Heart right ventricle (tissue), 16 donors: Measurements from ENCODE around the gene PRM1. TPM values are rescaled to one million over a fixed set of nuclear protein-coding genes. Genes with fewer than 3 reads are reported as not detected.

ENCODE experiments used
- ATAC-seq, 8 donors: fragments of 200-7000 bp; cut with Tn5 transposase; one replicate each; pipeline ENCODE4 v1.9.1; 2020; ENCODE audit warnings: mild to moderate bottlenecking in 8 of 8, moderate library complexity in 8 of 8, moderate number of reproducible peaks in 1 of 8
- DNase-seq, 2 donors: peaks; one replicate each; pipeline ENCODE4 v3.0.0-alpha.2; 2020
- H3K27ac ChIP-seq, 10 donors: fragments of 200-600 bp; sonication (generic) in 2 of 10; one replicate each; pipeline versions ENCODE4 v1.5.0 to v1.8.0; 2020 to 2022; ENCODE audit warnings: mild to moderate bottlenecking in 3 of 10
- H3K27me3 ChIP-seq, 7 donors: fragments of 200-600 bp; one replicate each; pipeline ENCODE4 v1.8.0; 2021 to 2022; ENCODE audit warnings: mild to moderate bottlenecking in 2 of 7
- H3K36me3 ChIP-seq, 9 donors: fragments of 200-600 bp; sonication (generic) in 1 of 9; one replicate each; pipeline versions ENCODE4 v1.5.0 to v1.8.0; 2020 to 2022; ENCODE audit warnings: mild to moderate bottlenecking in 2 of 9
- H3K4me1 ChIP-seq, 9 donors: fragments of 200-600 bp; sonication (generic) in 1 of 9; one replicate each; pipeline versions ENCODE4 v1.5.0 to v1.8.0; 2020 to 2022; ENCODE audit warnings: mild to moderate bottlenecking in 4 of 9
- H3K4me3 ChIP-seq, 10 donors: fragments of 200-600 bp; sonication (generic) in 2 of 10; one replicate each; pipeline versions ENCODE4 v1.5.0 to v1.8.0; 2020 to 2022; ENCODE audit warnings: mild to moderate bottlenecking in 7 of 10, moderate library complexity in 2 of 10
- H3K9me3 ChIP-seq, 11 donors: fragments of 200-600 bp in 10 of 11; sonication (generic) in 2 of 11; one replicate each; pipeline versions ENCODE4 v1.5.0 to v1.8.0; 2013 to 2022; ENCODE audit warnings: mild to moderate bottlenecking in 2 of 11, control low read depth in 1 of 11, moderate library complexity in 1 of 11
- CTCF ChIP-seq, 9 donors: fragments of 200-600 bp; sonication (generic) in 2 of 9; IDR thresholded peaks; one replicate each; pipeline versions ENCODE4 v1.5.0 to v1.8.0; 2021 to 2022; ENCODE audit warnings: antibody characterized with exemption in 9 of 9, mild to moderate bottlenecking in 5 of 9, moderate library complexity in 1 of 9
- whole genome bisulfite sequencing, 2 donors: extraction: QIAGEN DNeasy Blood & Tissue Kit; methylation state at CpG; one replicate each; pipeline ENCODE4 v1.1.7; 2013; ENCODE audit warnings: inconsistent platforms in 1 of 2; 5-methylcytosine and 5-hydroxymethylcytosine counted together
- intact Hi-C, 10 donors: fragments of 100-400 bp; cut with DNase I; formaldehyde crosslinking; loops; one replicate each; pipeline versions ENCODE4 v1.11.1 to v1.14.2; 2022
- polyA plus RNA-seq, 2 donors: library from polyadenylated mRNA; stranded (reverse); fragments of 200-250 nt; gene quantifications; one replicate each; pipeline ENCODE4 v1.2.3, GENCODE V29; 2013
- total RNA-seq, 10 donors: library from RNA; stranded (reverse); fragmentation: NEBNext Ultra II Directional in 3 of 10; extraction: Animal tissue kit (Norgen Biotek cat#: 25700) in 3 of 10; gene quantifications; one replicate each; pipeline versions ENCODE4 v1.2.1 to v1.2.4, GENCODE V29; 2021 to 2023
- donor health status: Arrhythmogenic right ventricular cardiomyopathy.
- donor health status: ischemic (EF 13 %, LVEDD 7.1; RV severe dilation, severe dysfunction).
- donor health status: healthy with polysubstance abuse.
- donor health status: DM: no; HTN: yes; CAD: no.
- donor health status: DM: no; HTN: no; CAD: no.
- donor health status: ischemic (EF 25% LVEDD 6.9; RV normal size, moderate dysfunction).
- donor health status: ischemic (EF 25% LVEDD 5.7; RV mildly dilated, moderate dysfunction).
- donor health status: healthy.
- donor health status: DM: yes; HTN: yes; CAD: no.
- donor health status: Ischemic cardiomyopathy.
- donor health status: ischemic (EF 35%, LVEDD 5.7; RV mildly dilated, moderate dysfunction).
- donor health status: nonischemic (EF 11% LVEDD 7.7; RV severe dilation, severe dysfunction).
- donor health status: DM: yes; HTN: yes; CAD: no.
- donor health status: PGD.
- donor health status: ischemic (EF 29% LVEDD 5.4; RV normal size, mild dysfunction).
- donor health status: nonischemic (EF 23%, LVEDD 6.1; RV moderate dilation, normal function).

The PRM1 gene
- total and polyA plus RNA-seq, 12 donors, result not detected

GRCh38 chr16:11272484-11272883, 8.6 kb downstream of the PRM1 start:
- intact Hi-C loops, result no loop called here
- no peak for TF ChIP-seq CTCF (IDR thresholded peaks at IDR 0.05)

GRCh38 chr16:11271610-11272009, 9.5 kb downstream of the PRM1 start:
- ATAC-seq, result no peak
- WGBS, 2 donors, result 96 to 98% methylated on average over 10 of the region's 10 CpGs
- TF ChIP-seq CTCF (IDR thresholded peaks at IDR 0.05), result no peak

More at GRCh38 chr16:11272484-11272883, 8.6 kb downstream of the PRM1 start:
- Histone ChIP-seq H3K27ac (no peak overlapping the region), H3K4me1 (no peaks in the 10 kb centered on the region), H3K36me3 (no peaks in the 10 kb centered on the region), H3K9me3 (no peaks in the 10 kb centered on the region), H3K4me3 (no peak overlapping the region), H3K27me3 (peaks cover 0 to 4% (median 0%) of the 10 kb centered on the region in 7 donors)
- ATAC-seq (no peak), DNase-seq (no peak)
- WGBS, 2 donors, result 89 to 92% methylated on average over 6 of the region's 6 CpGs

GRCh38 chr16:11270602-11271162, 10.4 kb downstream of the PRM1 start:
- Histone ChIP-seq H3K36me3 (no peaks in the 10 kb centered on the region), H3K27me3 (no peaks in the 10 kb centered on the region), H3K4me1 (no peaks in the 10 kb centered on the region), H3K4me3 (no peak overlapping the region), H3K27ac (no peak overlapping the region), H3K9me3 (no peaks in the 10 kb centered on the region)
- no peak for DNase-seq
- WGBS, 2 donors, result 95 to 100% methylated on average over 2 of the region's 2 CpGs
- TF ChIP-seq CTCF (IDR thresholded peaks at IDR 0.05), result no peak
- intact Hi-C loops, result no loop called here
- ATAC-seq, result no peak

More at GRCh38 chr16:11271610-11272009, 9.5 kb downstream of the PRM1 start:
- H3K4me1 ChIP-seq, result no peaks in the 10 kb centered on the region
- H3K9me3 ChIP-seq, result no peaks in the 10 kb centered on the region
- intact Hi-C loops, result no loop called here
- H3K27me3 ChIP-seq, result peaks cover 0 to 4% (median 0%) of the 10 kb centered on the region in 7 donors
- DNase-seq, result no peak
- no peak overlapping the region for H3K4me3 ChIP-seq
- no peak overlapping the region for H3K27ac ChIP-seq
- no peaks in the 10 kb centered on the region for H3K36me3 ChIP-seq

GRCh38 chr16:11268921-11269375, 12.2 kb downstream of the PRM1 start, which contains the start of gene TNP2:
Gene TNP2 (minus strand): TSS chr16:11269325. CDS start chr16:11269262, 63 bp downstream.
- ATAC-seq, result no peak
- no peak for TF ChIP-seq CTCF (IDR thresholded peaks at IDR 0.05)
- Histone ChIP-seq H3K36me3 (no peaks in the 10 kb centered on the region), H3K27me3 (no peaks in the 10 kb centered on the region), H3K4me1 (peaks cover 0 to 4% (median 0%) of the 10 kb centered on the region in 9 donors), H3K9me3 (no peaks in the 10 kb centered on the region), H3K27ac (no peak within 1 kb of the TSS), H3K4me3 (no peak within 1 kb of the TSS)
- WGBS, 2 donors, result 86 to 96% methylated on average over 11 of the region's 11 CpGs
- intact Hi-C loops, result loop anchor here in 1 of 10 donors (10.0 kb wide), 1 partner anchor 86 kb away; no protein-coding TSS in a partner anchor
- no peak for DNase-seq
